Keratinocyte (primary cell): ENCODE data around the gene CDH6. TPM values are rescaled to one million over a fixed set of nuclear protein-coding genes. Genes with fewer than 3 reads are reported as not detected.

Experiments
- DNase-seq: peaks from one replicate; pipeline ENCODE4 v3.0.0-alpha.2; 2011; ENCODE audit warnings: low read depth, missing footprints, low spot score
- FAIRE-seq: peaks from 2 replicates; lab custom pipeline; 2011; peaks lifted over from hg19 to GRCh38; lab: Jason Lieb, UNC
- H2AFZ ChIP-seq: 2 replicates; pipeline ENCODE4 v1.6.0; 2012; ENCODE audit warnings: low read length, control low read depth, inconsistent platforms; ENCODE audit not compliant: control insufficient read depth
- H3K27ac ChIP-seq: 2 replicates; pipeline ENCODE4 v1.5.1; 2011; ENCODE audit warnings: low read length; ENCODE audit not compliant: control insufficient read depth, insufficient read depth
- H3K27me3 ChIP-seq: 3 replicates; pipeline ENCODE4 v1.6.0; 2011; ENCODE audit warnings: low read length; ENCODE audit not compliant: control insufficient read depth, insufficient read depth; ENCODE audit errors: extremely low read depth
- H3K36me3 ChIP-seq, 2 experiments: 2 replicates in 1 of 2; 3 replicates in 1 of 2; pipeline ENCODE4 v1.5.1; 2011; ENCODE audit warnings: low read length in 2 of 2, mild to moderate bottlenecking in 1 of 2; ENCODE audit not compliant: control insufficient read depth in 2 of 2, insufficient read depth in 2 of 2; ENCODE audit errors: extremely low read depth in 1 of 2
- H3K4me1 ChIP-seq: 3 replicates; pipeline ENCODE4 v1.5.1; 2011; ENCODE audit warnings: low read length; ENCODE audit not compliant: control insufficient read depth, insufficient read depth; ENCODE audit errors: extremely low read depth
- H3K4me2 ChIP-seq: 3 replicates; pipeline ENCODE4 v1.6.0; 2011; ENCODE audit warnings: low read depth, low read length; ENCODE audit not compliant: control insufficient read depth, insufficient read depth; ENCODE audit errors: extremely low read depth
- H3K4me3 ChIP-seq, 3 experiments: fragments of 200-600 bp in 1 of 3; sonication (generic) in 1 of 3; 2 replicates in 2 of 3; 3 replicates in 1 of 3; pipeline ENCODE4 v1.5.1; 2011 to 2016; ENCODE audit warnings: low read length in 3 of 3, mild to moderate bottlenecking in 3 of 3, control low read depth in 2 of 3, inconsistent platforms in 1 of 3, low read depth in 1 of 3, mixed read lengths in 1 of 3, mixed run types in 1 of 3, moderate library complexity in 1 of 3; ENCODE audit not compliant: control insufficient read depth in 2 of 3, insufficient read depth in 2 of 3; ENCODE audit errors: extremely low read depth in 1 of 3
- H3K79me2 ChIP-seq: 2 replicates; pipeline ENCODE4 v1.6.0; 2012; ENCODE audit warnings: low read length; ENCODE audit not compliant: control insufficient read depth, insufficient read depth
- H3K9ac ChIP-seq: 3 replicates; pipeline ENCODE4 v1.6.0; 2011; ENCODE audit warnings: low read length; ENCODE audit not compliant: control insufficient read depth, insufficient read depth; ENCODE audit errors: extremely low read depth
- H3K9me1 ChIP-seq: 3 replicates; pipeline ENCODE4 v1.6.0; 2011; ENCODE audit warnings: low read length; ENCODE audit not compliant: control insufficient read depth, insufficient read depth; ENCODE audit errors: extremely low read depth
- H3K9me3 ChIP-seq: 2 replicates; pipeline ENCODE4 v1.5.1; 2012; ENCODE audit warnings: low read depth, low read length; ENCODE audit not compliant: control insufficient read depth
- H4K20me1 ChIP-seq: 3 replicates; pipeline ENCODE4 v1.6.0; 2011; ENCODE audit warnings: low read length; ENCODE audit not compliant: control insufficient read depth, insufficient read depth; ENCODE audit errors: extremely low read depth
- EZH2 ChIP-seq: IDR thresholded peaks from one replicate; pipeline ENCODE4 v1.6.1; 2012; ENCODE audit warnings: inconsistent platforms, mild to moderate bottlenecking, low read length, moderate library complexity
- dilution Hi-C: fragments of 300-500 bp; cut with MboI; formaldehyde crosslinking; loops from one replicate; pipeline ENCODE4 v1.7.0; 2020; ENCODE audit warnings: low sequenced_read_pairs; ENCODE audit not compliant: extremely low pct_ligation_motif_present
- polyA plus RNA-seq, 5 experiments: library from polyadenylated mRNA; depleted of rRNA in 3 of 5; stranded (reverse) in 3 of 5; stranded (forward) in 1 of 5; unstranded in 1 of 5; fragments of >200 nt; gene quantifications; 1 replicate in 1 of 5; 2 replicates in 3 of 5; 3 replicates in 1 of 5; pipeline versions ENCODE4 v1.2.1 to v1.2.3, GENCODE V29; 2011 to 2012; ENCODE audit warnings: missing spikeins in 2 of 5, low read depth in 1 of 5, low replicate concordance in 1 of 5
- TF ChIP-seq, protein P1 (sequence below), 3 experiments: IDR thresholded peaks in 1 of 3; conservative IDR thresholded peaks in 1 of 3; optimal IDR thresholded peaks in 1 of 3; 2 replicates in 2 of 3; 3 replicates in 1 of 3; pipeline versions ENCODE3 to v1.5.1; 2011; ENCODE audit warnings: low read length in 3 of 3, mild to moderate bottlenecking in 3 of 3, moderate library complexity in 2 of 3, control low read depth in 1 of 3, inconsistent platforms in 1 of 3; ENCODE audit not compliant: insufficient read depth in 2 of 3; ENCODE audit errors: extremely low read depth in 1 of 3

CDH6 gene
- polyA plus RNA-seq, 1 donor (not counting 4 experiments of a cell fraction or from before 2014, with no cell fraction given): not detected

DNA sequence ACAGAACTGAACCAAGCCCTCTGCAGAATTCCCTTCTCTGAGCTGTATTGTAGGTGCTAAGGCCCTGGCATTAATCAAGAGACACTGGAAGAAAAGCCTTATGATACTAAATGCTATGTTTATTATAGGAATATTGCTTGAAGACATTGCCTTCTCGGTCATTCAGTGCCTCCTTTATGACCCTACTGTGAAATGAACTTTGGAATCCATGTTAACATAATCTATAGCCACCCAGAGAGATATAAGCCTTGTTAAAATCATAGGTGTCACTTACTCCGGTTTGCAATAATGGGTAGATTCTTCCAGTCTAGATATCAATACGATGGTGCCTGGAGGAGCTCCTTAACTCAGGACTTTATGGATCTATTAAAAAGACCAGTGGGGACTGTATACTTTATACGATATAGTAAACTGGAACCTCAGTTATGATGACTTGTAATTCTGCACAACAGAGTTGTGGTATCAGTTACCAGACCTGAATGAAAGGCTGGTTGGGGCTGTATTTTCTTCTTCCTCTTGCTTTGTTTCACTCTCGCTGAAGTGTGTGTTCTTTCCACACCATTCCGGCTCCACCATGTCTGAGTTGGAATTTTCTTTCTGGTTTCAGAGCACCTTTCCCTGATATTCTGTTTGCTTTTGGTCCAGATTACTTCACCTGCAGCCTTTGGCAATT lies 183.9 kb downstream of the CDH6 start:
- H3K79me2 ChIP-seq: no peaks in the 10 kb centered on the region

DNA sequence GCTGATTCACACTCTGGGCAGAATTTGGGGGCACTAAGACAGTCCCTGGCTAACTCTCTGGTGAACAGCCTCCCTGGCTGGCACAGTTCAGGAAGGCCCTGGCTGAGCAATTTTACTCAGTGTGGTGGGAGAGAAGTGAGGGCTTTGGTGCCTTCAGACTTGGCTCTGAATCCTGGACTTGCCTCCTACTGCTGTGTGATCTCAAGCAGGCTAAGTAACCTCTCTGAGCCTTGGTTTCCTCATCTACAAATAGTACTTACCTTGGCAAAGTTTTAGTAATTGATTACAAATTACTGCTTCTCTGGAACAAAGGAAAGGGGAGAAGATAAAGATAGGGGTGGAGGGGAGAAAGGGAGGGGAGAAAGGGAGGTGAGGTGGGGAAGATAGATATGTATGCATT lies 184.7 kb downstream of the CDH6 start:
- no peaks in the 10 kb centered on the region for H4K20me1 ChIP-seq
- no peak overlapping the region for H3K9ac ChIP-seq
- dilution Hi-C loops: no loop called here
- no peak overlapping the region for H3K27ac ChIP-seq
- FAIRE-seq (no peak), DNase-seq (no peak)
- no peak overlapping the region for H3K4me3 ChIP-seq
- no peaks in the 10 kb centered on the region for H3K9me1 ChIP-seq
- no peak overlapping the region for H3K4me2 ChIP-seq
- no peak for TF ChIP-seq EZH2
- TF ChIP-seq, protein P1, sequence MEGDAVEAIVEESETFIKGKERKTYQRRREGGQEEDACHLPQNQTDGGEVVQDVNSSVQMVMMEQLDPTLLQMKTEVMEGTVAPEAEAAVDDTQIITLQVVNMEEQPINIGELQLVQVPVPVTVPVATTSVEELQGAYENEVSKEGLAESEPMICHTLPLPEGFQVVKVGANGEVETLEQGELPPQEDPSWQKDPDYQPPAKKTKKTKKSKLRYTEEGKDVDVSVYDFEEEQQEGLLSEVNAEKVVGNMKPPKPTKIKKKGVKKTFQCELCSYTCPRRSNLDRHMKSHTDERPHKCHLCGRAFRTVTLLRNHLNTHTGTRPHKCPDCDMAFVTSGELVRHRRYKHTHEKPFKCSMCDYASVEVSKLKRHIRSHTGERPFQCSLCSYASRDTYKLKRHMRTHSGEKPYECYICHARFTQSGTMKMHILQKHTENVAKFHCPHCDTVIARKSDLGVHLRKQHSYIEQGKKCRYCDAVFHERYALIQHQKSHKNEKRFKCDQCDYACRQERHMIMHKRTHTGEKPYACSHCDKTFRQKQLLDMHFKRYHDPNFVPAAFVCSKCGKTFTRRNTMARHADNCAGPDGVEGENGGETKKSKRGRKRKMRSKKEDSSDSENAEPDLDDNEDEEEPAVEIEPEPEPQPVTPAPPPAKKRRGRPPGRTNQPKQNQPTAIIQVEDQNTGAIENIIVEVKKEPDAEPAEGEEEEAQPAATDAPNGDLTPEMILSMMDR (optimal IDR thresholded peaks at IDR 0.05 in 1 of 3, IDR thresholded peaks at IDR 0.05 in 1 of 3, conservative IDR thresholded peaks at IDR 0.05 in 1 of 3; ENCODE audit: extremely low read depth in 1 of 3, insufficient read depth in 2 of 3, low read length in 3 of 3): no peak
- no peaks in the 10 kb centered on the region for H3K4me1 ChIP-seq
- no peaks in the 10 kb centered on the region for H3K9me3 ChIP-seq
- H3K36me3 ChIP-seq: no peaks in the 10 kb centered on the region
- no peak overlapping the region for H2AFZ ChIP-seq
- no peaks in the 10 kb centered on the region for H3K79me2 ChIP-seq
- no peaks in the 10 kb centered on the region for H3K27me3 ChIP-seq

More for the DNA sequence above, 183.9 kb downstream of the CDH6 start:
- no peak for TF ChIP-seq EZH2
- TF ChIP-seq, protein P1 (optimal IDR thresholded peaks at IDR 0.05 in 1 of 3, IDR thresholded peaks at IDR 0.05 in 1 of 3, conservative IDR thresholded peaks at IDR 0.05 in 1 of 3; ENCODE audit: extremely low read depth in 1 of 3, insufficient read depth in 2 of 3, low read length in 3 of 3): no peak
- FAIRE-seq: no peak
- no peak for DNase-seq
- Histone ChIP-seq H2AFZ (no peak overlapping the region), H3K9me3 (no peaks in the 10 kb centered on the region), H3K36me3 (no peaks in the 10 kb centered on the region), H3K4me3 (no peak overlapping the region), H3K4me1 (no peaks in the 10 kb centered on the region), H3K9me1 (no peaks in the 10 kb centered on the region), H4K20me1 (no peaks in the 10 kb centered on the region), H3K9ac (no peak overlapping the region), H3K4me2 (no peak overlapping the region), H3K27ac (no peak overlapping the region), H3K27me3 (no peaks in the 10 kb centered on the region)
- dilution Hi-C loops: no loop called here
